ENCODE measurements around the gene NME5.
"Not testable (repeated sequence)": the region's sequence is repeated elsewhere in the genome, so short reads cannot be mapped to it uniquely, and the experiment has no call there.

The NME5 gene

GRCh38 chr5:138093036-138093435, 46.2 kb downstream of the NME5 start:
- intact Hi-C loops (cut with DNase I) = no loop called here
- DNase-seq = no peak

GRCh38 chr5:138092301-138092700, 46.9 kb downstream of the NME5 start:
- DNase-seq = no peak
- intact Hi-C loops (cut with DNase I) = no loop called here

- no peak for DNase-seq
- intact Hi-C loops (cut with DNase I) = no loop called here
Measured at GRCh38 chr5:138091685-138092084, 47.5 kb downstream of the NME5 start.

DNA sequence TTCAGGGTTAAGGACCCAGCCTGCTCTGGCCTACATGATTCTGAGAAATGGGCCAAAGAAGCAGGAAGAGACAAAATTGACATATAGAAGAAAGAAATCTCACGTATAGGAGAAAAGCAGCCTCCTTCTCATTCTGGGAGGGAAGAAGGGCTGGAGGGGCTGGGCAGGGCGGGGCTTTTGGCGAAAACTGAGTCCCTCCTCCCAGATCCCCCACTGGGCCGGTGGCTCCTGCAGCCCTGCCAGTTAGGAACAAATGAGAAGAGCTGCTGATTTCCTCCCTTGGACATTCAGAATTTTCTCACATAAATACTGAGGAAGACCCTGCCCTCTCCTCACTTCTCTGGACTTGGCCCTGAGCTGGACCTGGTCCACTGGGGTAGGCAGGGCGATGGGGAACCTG, 55.5 kb downstream of the NME5 start, which contains the start of gene WNT8A:
Gene WNT8A (plus strand): TSS at position 332 of the 400 bp plus-strand sequence. CDS start 95 bp downstream, outside the sequence.
- DNase-seq = no peak
- intact Hi-C loops (cut with DNase I) = no loop called here

DNA sequence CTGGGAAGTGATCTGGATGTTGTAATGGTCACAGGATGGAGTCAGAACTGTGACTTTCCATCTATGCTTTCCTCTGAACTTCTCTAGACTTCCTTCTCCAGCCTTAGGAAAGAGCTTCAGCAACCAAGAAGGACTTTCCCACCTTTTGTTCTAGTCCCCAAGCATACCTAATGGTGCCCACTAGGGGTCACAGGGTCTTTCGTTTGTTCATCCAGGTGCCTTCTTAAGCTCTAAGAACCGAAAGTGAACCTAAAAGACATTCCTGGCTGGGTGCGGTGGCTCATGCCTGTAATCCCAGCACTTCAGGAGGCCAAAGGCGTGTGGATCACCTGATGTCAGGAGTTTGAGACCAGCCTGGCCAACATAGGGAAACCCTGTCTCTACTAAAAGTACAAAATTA, 57.2 kb downstream of the NME5 start:
- no peak for DNase-seq
- intact Hi-C loops (cut with DNase I) = no loop called here

DNA sequence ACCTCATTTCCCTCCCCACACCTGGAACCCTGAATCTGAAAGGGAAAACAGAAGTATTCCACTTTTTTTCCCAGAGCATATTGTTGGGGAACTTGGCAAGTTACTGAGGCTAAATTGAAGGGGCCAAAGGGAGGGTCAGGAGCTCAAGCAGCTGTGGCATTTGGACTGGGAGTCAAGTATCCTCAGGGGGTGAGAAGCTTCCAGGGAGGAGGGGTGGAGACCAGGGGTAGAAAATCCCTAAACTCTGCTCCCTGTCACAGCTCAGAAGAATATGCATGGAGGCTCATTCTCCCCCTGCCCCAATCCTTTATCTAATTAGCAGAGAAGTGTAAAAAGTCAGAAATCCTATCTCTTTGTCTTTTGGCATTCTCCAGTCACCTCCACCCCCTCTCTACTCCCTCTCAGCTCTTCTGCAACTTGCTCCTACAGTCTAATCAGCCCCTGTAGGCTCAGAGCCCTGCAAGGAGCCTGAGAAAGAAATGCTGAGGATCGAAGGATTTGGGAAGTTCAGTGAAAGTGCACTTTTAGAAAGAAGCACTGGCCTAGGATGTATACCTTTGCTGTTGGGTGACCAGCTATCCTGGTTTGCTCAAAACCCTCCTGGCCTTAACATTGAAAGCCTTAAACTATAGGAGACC, 61.1 kb downstream of the NME5 start:
- intact Hi-C loops (cut with DNase I) = no loop called here
- DNase-seq = peak in 18 of 42 donors; percentile 10 to 74 (median 30)

- intact Hi-C loops (cut with DNase I) = no loop called here
- DNase-seq = peak in 41 of 42 donors; percentile 29 to 91 (median 76)
Measured at GRCh38 chr5:138077064-138077696, 62.0 kb downstream of the NME5 start.

DNA sequence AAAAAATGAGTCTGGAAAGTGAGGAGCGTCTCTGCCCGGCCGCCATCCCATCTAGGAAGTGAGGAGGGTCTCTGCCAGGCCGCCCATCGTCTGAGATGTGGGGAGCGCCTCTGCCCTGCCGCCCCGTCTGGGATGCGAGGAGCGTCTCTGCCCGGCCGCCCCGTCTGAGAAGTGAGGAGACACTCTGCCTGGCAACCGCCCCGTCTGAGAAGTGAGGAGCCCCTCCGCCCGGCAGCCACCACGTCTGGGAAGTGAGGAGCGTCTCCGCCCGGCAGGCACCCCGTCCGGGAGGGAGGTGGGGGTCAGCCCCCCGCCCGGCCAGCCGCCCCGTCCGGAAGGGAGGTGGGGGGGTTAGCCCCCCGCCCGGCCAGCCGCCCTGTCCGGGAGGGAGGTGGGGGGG, 69.2 kb downstream of the NME5 start:
- intact Hi-C loops (cut with DNase I) = not testable (repeated sequence)

DNA sequence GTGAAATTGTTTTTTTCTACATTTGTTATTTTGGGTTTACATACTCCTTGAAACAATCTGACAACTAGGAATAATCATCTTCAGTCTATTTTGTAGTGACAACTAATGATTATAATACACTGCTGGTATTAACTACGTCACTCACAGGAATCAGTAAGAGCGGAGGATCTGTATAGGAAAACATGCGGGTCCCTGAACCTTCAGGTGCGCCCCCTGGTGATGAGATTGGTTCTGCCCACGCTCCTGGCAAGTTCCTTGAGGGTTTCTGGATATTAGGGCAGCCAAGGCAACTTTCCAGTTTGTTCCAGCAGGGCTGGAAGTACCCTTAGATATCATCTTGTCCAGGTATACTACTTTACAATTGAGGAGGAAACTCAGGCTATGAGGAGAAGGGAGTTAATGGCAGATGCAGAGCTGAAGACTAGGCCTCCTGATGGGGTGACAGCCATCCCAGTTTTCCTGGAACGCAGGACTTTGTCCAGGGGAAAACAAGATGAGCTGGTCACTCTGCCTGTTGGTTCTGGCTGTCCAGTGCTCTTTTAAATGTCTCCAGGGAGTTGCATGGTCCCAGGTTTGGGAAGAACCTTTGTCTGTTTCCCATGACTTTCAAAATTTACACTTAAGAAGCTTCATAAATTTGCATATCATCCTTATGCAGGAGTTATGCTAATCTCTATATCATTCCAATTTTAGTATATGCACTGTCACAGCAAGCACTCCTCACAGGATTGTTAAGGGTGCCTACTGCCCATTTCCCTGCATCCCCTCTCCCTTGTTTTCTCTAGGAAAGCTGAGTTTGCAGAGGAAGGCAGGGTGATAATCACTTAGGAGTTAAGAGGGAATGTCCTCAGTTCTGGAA, 70.3 kb downstream of the NME5 start:
- intact Hi-C loops (cut with DNase I) = loop anchor here (2.0 kb wide), 1 partner anchor 34 kb away; no protein-coding TSS in a partner anchor
- DNase-seq = peak; percentile 25 to 94 (median 79)

More for the DNA sequence above, 69.2 kb downstream of the NME5 start:
- not testable (repeated sequence) for DNase-seq

GRCh38 chr5:138067945-138068344, 71.3 kb downstream of the NME5 start:
- no peak for DNase-seq
- intact Hi-C loops (cut with DNase I) = loop anchor here (2.0 kb wide), 1 partner anchor 33 kb away; no protein-coding TSS in a partner anchor

All from head of caudate nucleus (tissue), 42 donors.